Fibroblast of lung (primary cell): ENCODE data around the gene HIGD2A.

Experiments used
- CTCF ChIP-seq, 2 donors: IDR thresholded peaks in 1 of 2; conservative IDR thresholded peaks in 1 of 2; 1 replicate in 1 of 2; 2 replicates in 1 of 2; pipeline ENCODE4 v1.5.1; 2011 to 2012; ENCODE audit warnings: low read length in 2 of 2, control low read depth in 1 of 2, inconsistent platforms in 1 of 2, low read depth in 1 of 2, mild to moderate bottlenecking in 1 of 2
- EZH2 ChIP-seq: IDR thresholded peaks from 2 replicates; pipeline ENCODE4 v1.5.1; 2012; ENCODE audit warnings: low read length, control low read depth, mild to moderate bottlenecking; ENCODE audit errors: missing control alignments

- TF ChIP-seq CTCF (conservative IDR thresholded peaks at IDR 0.05 in 1 of 2, IDR thresholded peaks at IDR 0.05 in 1 of 2; ENCODE audit: low read depth in 1 of 2, low read length in 2 of 2) (no peak), EZH2 (no peak)
Observed at GRCh38 chr5:176342766-176343458, 45.6 kb upstream of the HIGD2A start.
